Bronchial epithelial cell (primary cell): ENCODE measurements around the gene BBLN. TPM values are rescaled to one million over a fixed set of nuclear protein-coding genes. Genes with fewer than 3 reads are reported as not detected.

Experiments used
- DNase-seq: peaks from one replicate; pipeline ENCODE4 v3.0.0-alpha.2; 2010; ENCODE audit warnings: low read depth
- FAIRE-seq: peaks from 2 replicates; lab custom pipeline; 2011; peaks lifted over from hg19 to GRCh38; lab: Jason Lieb, UNC
- H3K27me3 ChIP-seq: 2 replicates; pipeline ENCODE4 v1.5.1; 2011; ENCODE audit warnings: low read length; ENCODE audit not compliant: control insufficient read depth, insufficient read depth
- H3K36me3 ChIP-seq: 2 replicates; pipeline ENCODE4 v1.5.1; 2011; ENCODE audit warnings: low read length; ENCODE audit not compliant: control insufficient read depth, insufficient read depth
- H3K4me3 ChIP-seq: 2 replicates; pipeline ENCODE4 v1.5.1; 2011; ENCODE audit warnings: mild to moderate bottlenecking, low read depth, low read length, control low read depth
- total RNA-seq: library from RNA; depleted of rRNA; stranded (reverse); fragments of >200 nt; gene quantifications from 2 replicates; pipeline ENCODE4 v1.2.1, GENCODE V29; 2014
- TF ChIP-seq, protein P1 (sequence below): IDR thresholded peaks from 2 replicates; pipeline ENCODE4 v1.5.1; 2011; ENCODE audit warnings: mild to moderate bottlenecking, moderate library complexity, low read length, control low read depth, inconsistent platforms; ENCODE audit not compliant: insufficient read depth, severe bottlenecking

The BBLN gene
- total RNA-seq, 1 donor from 2014 or later: 28.2 TPM

DNA sequence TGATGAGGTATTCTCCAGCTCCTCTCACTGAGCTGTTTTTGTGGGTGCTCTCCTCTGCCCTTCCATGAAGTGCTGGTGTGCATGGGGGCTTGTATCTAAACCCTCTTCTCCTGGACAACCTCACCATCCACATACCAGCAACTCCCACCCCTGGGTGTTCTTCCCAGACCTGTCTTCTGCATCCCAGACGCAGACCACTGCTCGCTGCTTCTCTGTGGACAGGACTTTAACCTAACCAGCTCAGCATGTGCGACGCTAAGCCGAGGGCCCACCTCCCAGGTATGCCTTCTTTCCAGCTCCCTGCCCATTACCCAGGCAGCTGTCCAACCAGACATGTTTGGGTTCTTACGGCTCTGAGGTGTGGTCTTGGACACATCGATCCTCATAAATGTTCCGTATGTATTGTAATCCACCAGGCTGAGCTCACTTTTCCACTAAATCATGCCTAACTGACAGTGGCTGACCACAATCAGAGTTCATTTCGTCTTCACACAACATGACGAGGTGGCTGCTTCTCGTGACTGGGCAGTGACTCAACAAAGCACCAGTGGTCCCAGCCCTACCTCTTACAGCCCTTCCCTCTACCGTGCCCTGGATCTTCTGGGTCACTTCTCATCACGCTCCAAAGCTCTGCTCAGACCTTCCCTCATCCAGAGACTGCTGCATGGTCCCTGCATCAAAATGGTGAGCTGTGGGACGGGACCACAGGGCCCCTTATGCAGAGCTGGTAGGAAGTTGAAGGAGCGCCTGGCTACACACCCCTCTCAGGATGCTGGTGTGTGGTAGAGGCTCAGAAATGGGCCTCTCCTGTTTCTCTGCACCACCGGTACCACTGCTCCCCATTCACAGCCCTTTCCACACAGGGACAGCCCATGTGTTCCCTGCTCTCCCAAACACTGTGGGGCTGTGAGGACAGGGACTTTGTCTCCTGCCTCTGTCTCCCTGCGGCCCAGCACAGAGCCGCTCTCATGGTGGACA, 23.0 kb upstream of the BBLN start:
- DNase-seq (no peak), FAIRE-seq (peak; percentile 91)
- TF ChIP-seq, protein P1, sequence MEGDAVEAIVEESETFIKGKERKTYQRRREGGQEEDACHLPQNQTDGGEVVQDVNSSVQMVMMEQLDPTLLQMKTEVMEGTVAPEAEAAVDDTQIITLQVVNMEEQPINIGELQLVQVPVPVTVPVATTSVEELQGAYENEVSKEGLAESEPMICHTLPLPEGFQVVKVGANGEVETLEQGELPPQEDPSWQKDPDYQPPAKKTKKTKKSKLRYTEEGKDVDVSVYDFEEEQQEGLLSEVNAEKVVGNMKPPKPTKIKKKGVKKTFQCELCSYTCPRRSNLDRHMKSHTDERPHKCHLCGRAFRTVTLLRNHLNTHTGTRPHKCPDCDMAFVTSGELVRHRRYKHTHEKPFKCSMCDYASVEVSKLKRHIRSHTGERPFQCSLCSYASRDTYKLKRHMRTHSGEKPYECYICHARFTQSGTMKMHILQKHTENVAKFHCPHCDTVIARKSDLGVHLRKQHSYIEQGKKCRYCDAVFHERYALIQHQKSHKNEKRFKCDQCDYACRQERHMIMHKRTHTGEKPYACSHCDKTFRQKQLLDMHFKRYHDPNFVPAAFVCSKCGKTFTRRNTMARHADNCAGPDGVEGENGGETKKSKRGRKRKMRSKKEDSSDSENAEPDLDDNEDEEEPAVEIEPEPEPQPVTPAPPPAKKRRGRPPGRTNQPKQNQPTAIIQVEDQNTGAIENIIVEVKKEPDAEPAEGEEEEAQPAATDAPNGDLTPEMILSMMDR: no peak
- H3K4me3 ChIP-seq: no peak overlapping the region
- H3K27me3 ChIP-seq: no peaks in the 10 kb centered on the region
- H3K36me3 ChIP-seq: no peaks in the 10 kb centered on the region

DNA sequence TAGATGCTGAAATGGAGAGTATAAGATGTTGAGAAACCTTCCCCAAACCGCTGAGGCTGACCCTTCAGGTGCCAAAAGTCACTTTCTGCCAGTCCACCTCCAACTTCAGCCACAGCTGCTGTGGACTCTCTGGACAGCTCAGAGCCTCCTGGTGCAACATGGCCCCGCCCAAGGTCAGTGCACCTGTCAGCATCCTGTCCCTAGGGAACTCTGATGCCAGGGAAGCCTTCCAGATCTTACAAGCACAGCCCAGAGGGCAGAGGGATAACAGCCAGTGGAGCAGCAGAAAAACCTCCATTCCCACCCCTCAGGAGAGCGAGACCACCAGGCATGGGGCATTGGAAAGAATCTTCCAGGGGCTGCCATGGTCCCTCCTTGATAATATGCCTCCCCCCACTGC, 22.1 kb upstream of the BBLN start:
- Histone ChIP-seq H3K4me3 (no peak overlapping the region), H3K36me3 (no peaks in the 10 kb centered on the region), H3K27me3 (no peaks in the 10 kb centered on the region)
- FAIRE-seq: no peak
- no peak for DNase-seq
- TF ChIP-seq, protein P1: no peak

DNA sequence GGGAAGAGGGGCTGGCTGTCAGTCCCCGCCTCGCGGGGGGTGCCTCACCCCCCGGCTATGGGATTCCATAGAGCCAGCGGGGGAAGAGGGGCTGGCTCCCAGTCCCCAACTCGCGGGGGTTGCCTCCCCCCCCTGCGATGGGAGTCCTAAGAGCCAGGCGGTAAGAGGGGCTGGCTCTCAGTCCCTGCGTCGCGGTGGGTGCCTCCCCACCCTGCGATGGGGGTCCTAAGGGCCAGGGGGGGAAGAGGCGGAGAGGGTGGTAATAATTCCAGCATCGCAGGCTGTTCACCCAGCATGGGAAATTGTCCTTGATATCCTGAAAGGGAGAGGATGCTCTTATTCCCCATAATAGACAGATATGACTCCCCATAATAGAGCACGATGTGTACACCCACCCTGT, 20.4 kb upstream of the BBLN start:
- no peaks in the 10 kb centered on the region for H3K36me3 ChIP-seq
- DNase-seq (no peak), FAIRE-seq (no peak)
- no peak overlapping the region for H3K4me3 ChIP-seq
- H3K27me3 ChIP-seq: no peaks in the 10 kb centered on the region
- TF ChIP-seq, protein P1: no peak

DNA sequence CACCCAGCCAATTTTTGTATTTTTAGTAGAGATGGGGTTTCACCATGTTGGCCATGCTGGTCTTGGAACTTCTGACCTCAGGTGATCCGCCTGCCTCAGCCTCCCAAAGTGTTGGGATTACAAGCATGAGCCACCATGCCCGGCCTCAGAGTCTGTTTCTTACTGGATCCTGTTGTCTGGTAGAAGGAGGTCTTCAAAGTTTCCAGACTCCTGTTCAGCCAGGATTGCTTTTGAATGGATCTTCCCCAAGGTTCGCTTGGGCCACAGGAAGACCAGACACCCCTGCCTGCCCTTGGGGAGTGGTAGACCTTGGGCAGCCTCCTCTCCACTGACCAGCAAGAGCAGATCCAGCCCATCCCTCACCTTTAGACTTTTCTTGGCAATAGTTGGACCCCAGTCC, 18.5 kb upstream of the BBLN start:
- Histone ChIP-seq H3K36me3 (no peaks in the 10 kb centered on the region), H3K4me3 (no peak overlapping the region), H3K27me3 (no peaks in the 10 kb centered on the region)
- DNase-seq (no peak), FAIRE-seq (no peak)
- TF ChIP-seq, protein P1: no peak

DNA sequence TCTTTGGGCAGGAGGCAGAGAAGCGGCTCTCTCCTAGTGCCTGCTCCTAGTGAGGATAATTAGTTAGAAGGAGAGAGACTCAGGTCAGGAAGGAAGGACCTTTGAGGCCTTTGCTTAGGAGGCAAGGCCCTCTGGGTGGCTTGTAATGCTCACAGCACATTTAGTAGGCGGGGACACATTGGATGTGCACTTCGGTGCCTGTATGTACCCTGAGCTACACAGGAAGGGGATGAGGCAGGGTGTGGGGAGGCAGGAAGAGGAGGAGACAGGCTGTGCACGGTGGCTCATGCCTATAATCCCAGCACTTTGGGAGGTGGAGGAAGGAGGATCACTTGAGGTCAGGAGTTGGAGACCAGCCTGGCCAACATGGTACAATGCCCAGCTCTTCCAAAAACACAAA, 18.0 kb upstream of the BBLN start:
- no peaks in the 10 kb centered on the region for H3K27me3 ChIP-seq
- DNase-seq (no peak), FAIRE-seq (no peak)
- no peaks in the 10 kb centered on the region for H3K36me3 ChIP-seq
- H3K4me3 ChIP-seq: no peak overlapping the region
- TF ChIP-seq, protein P1: no peak
